Keratinocyte (primary cell): Measurements from ENCODE around the gene ARHGAP15. TPM values are rescaled to one million over a fixed set of nuclear protein-coding genes. Genes with fewer than 3 reads are reported as not detected.

ENCODE experiments used
- DNase-seq: peaks from one replicate; pipeline ENCODE4 v3.0.0-alpha.2; 2011; ENCODE audit warnings: low read depth, missing footprints, low spot score
- FAIRE-seq: peaks from 2 replicates; lab custom pipeline; 2011; peaks lifted over from hg19 to GRCh38; lab: Jason Lieb, UNC
- H2AFZ ChIP-seq: 2 replicates; pipeline ENCODE4 v1.6.0; 2012; ENCODE audit warnings: low read length, control low read depth, inconsistent platforms; ENCODE audit not compliant: control insufficient read depth
- H3K27ac ChIP-seq: 2 replicates; pipeline ENCODE4 v1.5.1; 2011; ENCODE audit warnings: low read length; ENCODE audit not compliant: control insufficient read depth, insufficient read depth
- H3K27me3 ChIP-seq: 3 replicates; pipeline ENCODE4 v1.6.0; 2011; ENCODE audit warnings: low read length; ENCODE audit not compliant: control insufficient read depth, insufficient read depth; ENCODE audit errors: extremely low read depth
- H3K36me3 ChIP-seq, 2 experiments: 2 replicates in 1 of 2; 3 replicates in 1 of 2; pipeline ENCODE4 v1.5.1; 2011; ENCODE audit warnings: low read length in 2 of 2, mild to moderate bottlenecking in 1 of 2; ENCODE audit not compliant: control insufficient read depth in 2 of 2, insufficient read depth in 2 of 2; ENCODE audit errors: extremely low read depth in 1 of 2
- H3K4me1 ChIP-seq: 3 replicates; pipeline ENCODE4 v1.5.1; 2011; ENCODE audit warnings: low read length; ENCODE audit not compliant: control insufficient read depth, insufficient read depth; ENCODE audit errors: extremely low read depth
- H3K4me2 ChIP-seq: 3 replicates; pipeline ENCODE4 v1.6.0; 2011; ENCODE audit warnings: low read depth, low read length; ENCODE audit not compliant: control insufficient read depth, insufficient read depth; ENCODE audit errors: extremely low read depth
- H3K4me3 ChIP-seq, 3 experiments: fragments of 200-600 bp in 1 of 3; sonication (generic) in 1 of 3; 2 replicates in 2 of 3; 3 replicates in 1 of 3; pipeline ENCODE4 v1.5.1; 2011 to 2016; ENCODE audit warnings: low read length in 3 of 3, mild to moderate bottlenecking in 3 of 3, control low read depth in 2 of 3, inconsistent platforms in 1 of 3, low read depth in 1 of 3, mixed read lengths in 1 of 3, mixed run types in 1 of 3, moderate library complexity in 1 of 3; ENCODE audit not compliant: control insufficient read depth in 2 of 3, insufficient read depth in 2 of 3; ENCODE audit errors: extremely low read depth in 1 of 3
- H3K79me2 ChIP-seq: 2 replicates; pipeline ENCODE4 v1.6.0; 2012; ENCODE audit warnings: low read length; ENCODE audit not compliant: control insufficient read depth, insufficient read depth
- H3K9ac ChIP-seq: 3 replicates; pipeline ENCODE4 v1.6.0; 2011; ENCODE audit warnings: low read length; ENCODE audit not compliant: control insufficient read depth, insufficient read depth; ENCODE audit errors: extremely low read depth
- H3K9me1 ChIP-seq: 3 replicates; pipeline ENCODE4 v1.6.0; 2011; ENCODE audit warnings: low read length; ENCODE audit not compliant: control insufficient read depth, insufficient read depth; ENCODE audit errors: extremely low read depth
- H3K9me3 ChIP-seq: 2 replicates; pipeline ENCODE4 v1.5.1; 2012; ENCODE audit warnings: low read depth, low read length; ENCODE audit not compliant: control insufficient read depth
- H4K20me1 ChIP-seq: 3 replicates; pipeline ENCODE4 v1.6.0; 2011; ENCODE audit warnings: low read length; ENCODE audit not compliant: control insufficient read depth, insufficient read depth; ENCODE audit errors: extremely low read depth
- EZH2 ChIP-seq: IDR thresholded peaks from one replicate; pipeline ENCODE4 v1.6.1; 2012; ENCODE audit warnings: inconsistent platforms, mild to moderate bottlenecking, low read length, moderate library complexity
- dilution Hi-C: fragments of 300-500 bp; cut with MboI; formaldehyde crosslinking; loops from one replicate; pipeline ENCODE4 v1.7.0; 2020; ENCODE audit warnings: low sequenced_read_pairs; ENCODE audit not compliant: extremely low pct_ligation_motif_present
- polyA plus RNA-seq, 5 experiments: library from polyadenylated mRNA; depleted of rRNA in 3 of 5; stranded (reverse) in 3 of 5; stranded (forward) in 1 of 5; unstranded in 1 of 5; fragments of >200 nt; gene quantifications; 1 replicate in 1 of 5; 2 replicates in 3 of 5; 3 replicates in 1 of 5; pipeline versions ENCODE4 v1.2.1 to v1.2.3, GENCODE V29; 2011 to 2012; ENCODE audit warnings: missing spikeins in 2 of 5, low read depth in 1 of 5, low replicate concordance in 1 of 5
- TF ChIP-seq, protein P1 (sequence below), 3 experiments: IDR thresholded peaks in 1 of 3; conservative IDR thresholded peaks in 1 of 3; optimal IDR thresholded peaks in 1 of 3; 2 replicates in 2 of 3; 3 replicates in 1 of 3; pipeline versions ENCODE3 to v1.5.1; 2011; ENCODE audit warnings: low read length in 3 of 3, mild to moderate bottlenecking in 3 of 3, moderate library complexity in 2 of 3, control low read depth in 1 of 3, inconsistent platforms in 1 of 3; ENCODE audit not compliant: insufficient read depth in 2 of 3; ENCODE audit errors: extremely low read depth in 1 of 3

The ARHGAP15 gene
- polyA plus RNA-seq, 1 donor (not counting 4 experiments of a cell fraction or from before 2014, with no cell fraction given): not detected

GRCh38 chr2:143604566-143604959, 475.3 kb downstream of the ARHGAP15 start:
- Histone ChIP-seq H3K9me1 (no peaks in the 10 kb centered on the region), H3K36me3 (no peaks in the 10 kb centered on the region), H2AFZ (no peak overlapping the region), H3K9me3 (no peaks in the 10 kb centered on the region), H3K4me2 (no peak overlapping the region), H3K79me2 (no peaks in the 10 kb centered on the region), H3K9ac (no peak overlapping the region), H3K27me3 (no peaks in the 10 kb centered on the region), H3K4me1 (no peaks in the 10 kb centered on the region), H3K4me3 (no peak overlapping the region), H4K20me1 (no peaks in the 10 kb centered on the region), H3K27ac (no peak overlapping the region)
- DNase-seq: no peak
- TF ChIP-seq EZH2: no peak
- TF ChIP-seq, protein P1, sequence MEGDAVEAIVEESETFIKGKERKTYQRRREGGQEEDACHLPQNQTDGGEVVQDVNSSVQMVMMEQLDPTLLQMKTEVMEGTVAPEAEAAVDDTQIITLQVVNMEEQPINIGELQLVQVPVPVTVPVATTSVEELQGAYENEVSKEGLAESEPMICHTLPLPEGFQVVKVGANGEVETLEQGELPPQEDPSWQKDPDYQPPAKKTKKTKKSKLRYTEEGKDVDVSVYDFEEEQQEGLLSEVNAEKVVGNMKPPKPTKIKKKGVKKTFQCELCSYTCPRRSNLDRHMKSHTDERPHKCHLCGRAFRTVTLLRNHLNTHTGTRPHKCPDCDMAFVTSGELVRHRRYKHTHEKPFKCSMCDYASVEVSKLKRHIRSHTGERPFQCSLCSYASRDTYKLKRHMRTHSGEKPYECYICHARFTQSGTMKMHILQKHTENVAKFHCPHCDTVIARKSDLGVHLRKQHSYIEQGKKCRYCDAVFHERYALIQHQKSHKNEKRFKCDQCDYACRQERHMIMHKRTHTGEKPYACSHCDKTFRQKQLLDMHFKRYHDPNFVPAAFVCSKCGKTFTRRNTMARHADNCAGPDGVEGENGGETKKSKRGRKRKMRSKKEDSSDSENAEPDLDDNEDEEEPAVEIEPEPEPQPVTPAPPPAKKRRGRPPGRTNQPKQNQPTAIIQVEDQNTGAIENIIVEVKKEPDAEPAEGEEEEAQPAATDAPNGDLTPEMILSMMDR (optimal IDR thresholded peaks at IDR 0.05 in 1 of 3, IDR thresholded peaks at IDR 0.05 in 1 of 3, conservative IDR thresholded peaks at IDR 0.05 in 1 of 3; ENCODE audit: extremely low read depth in 1 of 3, insufficient read depth in 2 of 3, low read length in 3 of 3): no peak
- dilution Hi-C loops: no loop called here
- FAIRE-seq: no peak

GRCh38 chr2:143607231-143608062, 478.2 kb downstream of the ARHGAP15 start:
- no peak overlapping the region for H3K4me3 ChIP-seq
- no peaks in the 10 kb centered on the region for H3K9me1 ChIP-seq
- H3K27ac ChIP-seq: no peak overlapping the region
- H3K79me2 ChIP-seq: no peaks in the 10 kb centered on the region
- DNase-seq (no peak), FAIRE-seq (no peak)
- no peaks in the 10 kb centered on the region for H3K4me1 ChIP-seq
- no peak overlapping the region for H3K4me2 ChIP-seq
- TF ChIP-seq, protein P1 (optimal IDR thresholded peaks at IDR 0.05 in 1 of 3, IDR thresholded peaks at IDR 0.05 in 1 of 3, conservative IDR thresholded peaks at IDR 0.05 in 1 of 3; ENCODE audit: extremely low read depth in 1 of 3, insufficient read depth in 2 of 3, low read length in 3 of 3): no peak
- no peak for TF ChIP-seq EZH2
- no peaks in the 10 kb centered on the region for H3K36me3 ChIP-seq
- dilution Hi-C loops: no loop called here
- no peaks in the 10 kb centered on the region for H4K20me1 ChIP-seq
- H3K9me3 ChIP-seq: no peaks in the 10 kb centered on the region
- no peak overlapping the region for H3K9ac ChIP-seq
- H2AFZ ChIP-seq: no peak overlapping the region
- H3K27me3 ChIP-seq: no peaks in the 10 kb centered on the region
